HuH-7.5 (cell line): ENCODE measurements around the gene LHFPL6.

Experiments used
- DNase-seq: peaks from one replicate; pipeline ENCODE4 v3.0.0; 2011; ENCODE audit warnings: low spot score

The LHFPL6 gene

DNA sequence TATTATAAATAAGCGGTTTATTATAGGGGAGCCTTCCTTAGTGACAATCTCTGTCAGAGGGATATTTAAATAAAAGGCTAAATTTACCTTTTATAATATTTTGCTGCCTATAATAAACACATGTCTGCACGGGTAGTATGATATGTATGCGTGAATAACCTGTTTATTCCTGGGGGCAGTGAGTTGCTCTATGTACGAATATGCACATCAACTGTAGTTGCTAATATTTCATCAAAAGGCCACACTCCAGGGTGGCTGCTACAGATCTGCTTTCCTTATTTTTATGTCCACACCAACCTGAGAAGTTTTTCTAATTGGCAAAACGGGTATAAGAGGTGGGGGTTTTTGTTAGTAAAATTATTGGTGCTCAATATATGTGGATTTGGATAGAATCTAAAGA is 192.0 kb downstream of the LHFPL6 start:
- no peak for DNase-seq

DNA sequence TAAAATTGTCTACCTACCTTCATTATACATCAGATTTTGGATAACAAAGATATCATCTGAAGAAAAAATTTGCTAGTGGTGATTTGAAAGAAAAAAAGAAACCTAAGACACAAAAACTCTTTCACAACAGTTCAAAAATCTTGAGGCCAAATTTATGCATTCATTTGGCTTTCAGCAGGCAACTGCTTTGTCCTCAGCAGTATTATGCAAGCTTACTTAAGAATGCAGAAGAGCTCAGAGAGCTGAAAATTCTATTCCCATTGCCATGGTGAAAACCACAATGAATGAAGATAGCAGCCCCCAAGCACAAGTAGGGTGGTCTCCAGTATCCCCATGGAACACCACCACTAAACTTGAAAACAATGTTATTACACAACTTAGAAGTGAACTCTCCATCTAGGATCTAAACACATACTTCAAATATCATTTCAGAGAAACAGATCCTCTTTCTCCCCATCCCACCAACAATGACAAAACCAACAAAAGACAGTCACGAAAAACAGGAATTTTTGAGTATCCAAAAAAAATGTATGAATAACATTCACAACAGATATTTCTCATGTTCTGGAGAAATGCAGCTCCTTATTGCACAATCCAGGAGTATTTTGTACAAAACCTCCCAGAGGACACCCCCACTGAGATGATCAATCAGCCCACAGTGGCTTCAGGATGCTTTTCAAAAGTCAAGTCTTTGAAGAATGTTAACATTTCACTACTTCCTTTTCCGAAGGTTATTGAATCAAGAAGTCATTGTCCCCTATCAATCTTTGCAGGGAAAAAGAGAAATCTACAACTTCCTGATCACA is 192.7 kb downstream of the LHFPL6 start:
- no peak for DNase-seq

DNA sequence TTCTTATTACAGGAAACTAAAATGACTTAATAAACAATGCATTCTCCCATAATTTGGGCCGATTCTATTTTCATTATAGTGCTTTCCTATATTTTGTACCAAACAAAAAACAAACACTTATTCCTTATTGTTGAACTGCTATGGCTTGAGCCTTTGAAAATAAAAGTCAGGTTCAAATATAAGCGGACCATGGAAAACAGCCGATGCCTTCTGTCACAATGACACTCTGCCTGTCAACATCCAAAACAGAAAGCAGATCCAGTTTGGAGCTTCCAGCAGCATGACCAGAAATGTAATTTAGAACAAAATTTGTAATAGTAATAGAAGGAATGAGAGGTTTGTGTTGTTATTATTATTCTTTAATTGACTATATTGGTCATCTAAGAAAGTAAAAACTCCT is 194.5 kb downstream of the LHFPL6 start:
- no peak for DNase-seq

DNA sequence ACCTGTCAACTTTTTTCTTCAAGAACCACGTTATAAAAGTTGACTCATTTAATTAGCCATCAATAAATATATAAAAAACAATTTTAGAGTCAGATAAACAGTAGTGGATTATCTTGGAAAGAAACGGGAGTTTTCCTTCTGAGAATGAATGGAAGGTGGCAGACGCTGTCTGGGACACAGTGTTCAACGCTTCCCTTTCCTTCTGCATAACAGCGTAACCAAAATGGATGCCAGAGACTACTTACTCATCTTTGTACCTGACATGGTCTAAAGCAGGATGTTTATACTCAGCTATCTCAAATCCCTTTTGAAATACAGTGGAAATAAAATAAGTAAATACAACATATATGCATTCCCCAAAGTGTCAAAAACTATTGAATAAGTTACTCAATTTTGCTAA is 195.2 kb downstream of the LHFPL6 start:
- DNase-seq, result no peak

DNA sequence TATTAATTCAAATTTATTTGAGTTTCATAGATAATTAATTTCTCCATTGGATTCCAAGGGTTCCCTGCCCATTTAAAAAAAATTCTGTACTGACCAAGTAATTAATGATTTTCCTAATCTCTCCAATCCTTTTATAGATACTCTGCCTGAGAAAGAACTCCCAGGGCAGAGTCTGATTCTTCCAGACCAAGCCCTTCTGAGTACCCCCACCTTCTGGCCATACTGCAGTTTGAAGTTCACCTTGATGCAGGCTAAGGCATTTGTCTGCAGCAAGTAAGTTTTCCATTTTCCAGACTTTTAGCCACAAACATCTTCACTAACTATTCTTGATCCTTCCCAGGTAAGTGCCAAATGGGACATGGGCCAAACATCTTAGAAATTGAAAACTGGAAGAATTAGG is 195.9 kb downstream of the LHFPL6 start:
- DNase-seq, result no peak

DNA sequence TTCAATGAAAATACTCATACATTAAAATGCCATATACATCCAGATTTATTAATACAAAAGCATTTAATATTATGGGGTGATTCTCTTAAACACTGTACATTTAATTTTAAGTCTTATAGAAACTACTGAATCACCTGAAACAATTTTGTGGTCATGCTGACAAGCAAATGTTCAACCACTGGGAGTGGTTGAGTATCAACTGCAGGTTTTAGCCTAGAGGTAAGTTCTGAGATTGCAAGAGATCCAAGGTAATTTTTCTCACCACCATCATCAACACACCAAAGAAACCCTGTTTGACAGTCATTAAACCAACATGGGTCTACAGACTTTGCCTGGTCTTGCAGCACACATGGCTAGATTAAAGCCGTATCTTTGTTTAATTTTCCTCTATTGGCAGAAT is 196.3 kb downstream of the LHFPL6 start:
- DNase-seq, result no peak

DNA sequence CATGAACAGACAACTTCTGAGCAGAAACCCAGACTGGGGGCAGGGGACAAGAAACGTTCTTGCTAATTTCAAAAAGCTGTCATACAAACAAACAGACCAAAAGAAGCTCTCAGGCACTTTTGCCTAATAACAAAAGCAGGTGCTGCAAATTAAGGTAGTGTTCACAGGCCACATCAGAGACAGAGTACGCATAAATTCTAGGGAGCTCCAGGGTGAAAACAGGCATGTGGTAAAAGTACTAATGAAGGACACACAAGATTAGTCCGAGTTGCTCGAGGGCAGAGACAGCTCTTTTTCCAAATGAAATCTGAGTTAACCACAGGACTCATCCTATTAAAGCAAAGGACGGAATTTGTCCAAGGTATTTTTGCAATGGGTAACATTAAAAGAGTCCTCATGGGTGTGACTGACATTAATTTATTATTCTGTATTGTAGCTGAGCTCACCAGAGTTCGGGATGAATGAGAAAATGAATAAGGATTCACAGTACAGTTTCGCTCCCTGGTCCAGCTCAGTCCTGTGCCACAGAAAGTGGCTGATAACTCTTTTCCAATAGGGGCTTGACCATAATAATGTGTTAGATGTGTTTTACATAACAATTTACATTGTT is 197.3 kb downstream of the LHFPL6 start:
- DNase-seq, result no peak

DNA sequence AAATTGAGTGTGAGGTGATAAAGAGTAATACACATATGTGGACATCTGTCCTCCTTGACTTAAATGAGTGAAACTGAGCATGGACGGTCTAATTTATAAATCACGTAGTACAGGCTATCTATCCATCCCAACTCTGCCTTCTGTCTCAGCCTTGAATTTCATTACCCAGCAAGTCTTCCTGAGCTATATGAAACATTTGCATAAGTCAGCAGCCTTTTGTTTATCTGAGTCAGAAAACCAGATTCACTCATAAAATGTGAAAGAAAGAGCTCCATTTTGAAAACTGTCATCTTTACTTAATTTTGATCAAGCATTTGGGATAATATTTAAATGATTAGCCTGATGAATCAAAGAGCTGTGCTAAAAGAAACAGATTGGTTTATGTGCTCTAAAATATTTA is 197.9 kb downstream of the LHFPL6 start:
- no peak for DNase-seq

DNA sequence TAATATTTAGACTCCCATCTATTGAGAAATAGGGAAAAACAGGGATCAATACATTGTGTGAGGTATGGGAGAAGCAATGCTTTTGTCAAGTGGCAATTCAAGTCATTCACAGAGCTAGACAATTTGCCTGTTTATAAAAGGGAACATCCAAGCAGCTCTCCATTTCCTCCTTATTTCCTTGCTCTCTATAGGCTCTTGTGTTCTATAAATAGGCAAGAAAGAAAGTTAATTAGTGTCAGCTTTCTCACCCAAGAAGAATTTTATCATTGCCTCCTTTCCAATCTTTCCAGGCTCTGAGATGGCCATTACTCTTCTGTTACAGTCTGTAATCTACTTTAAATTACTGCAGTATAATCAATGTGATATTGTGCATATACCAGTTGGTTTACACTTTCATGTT is 199.9 kb downstream of the LHFPL6 start:
- no peak for DNase-seq

DNA sequence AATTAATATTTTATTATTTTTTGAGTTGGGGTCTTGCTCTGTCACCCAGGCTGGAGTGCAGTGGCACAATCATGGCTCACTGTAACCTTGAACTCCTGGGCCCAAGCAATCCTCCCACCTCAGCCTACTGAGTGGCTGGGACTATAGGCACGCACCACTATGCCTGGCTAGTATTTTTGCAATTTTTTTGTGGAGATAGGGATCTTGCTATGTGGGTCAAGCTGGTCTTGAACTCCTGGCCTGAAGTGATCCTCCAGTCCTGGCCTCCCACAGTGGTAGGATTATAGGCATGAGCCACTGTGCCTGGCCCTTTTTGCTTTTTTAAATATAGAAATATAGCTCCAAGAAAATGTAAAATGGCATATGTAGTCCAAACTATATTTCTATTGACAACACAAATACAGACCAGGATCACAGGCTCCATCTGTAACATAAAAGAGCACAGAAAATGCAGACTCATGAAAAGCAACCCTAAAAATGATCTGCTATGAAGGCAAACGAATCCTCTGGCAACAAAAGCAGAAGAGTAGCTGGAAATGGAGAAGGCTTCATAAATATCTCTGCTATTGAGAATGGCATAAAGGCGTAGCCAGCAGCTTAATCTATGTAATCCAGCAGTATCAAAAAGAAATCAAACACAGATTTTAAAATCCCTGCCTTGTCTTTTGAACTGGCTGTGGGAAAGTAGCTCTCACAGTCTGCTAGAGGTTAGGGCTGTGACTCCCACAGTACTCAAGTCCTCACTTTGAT is 200.6 kb downstream of the LHFPL6 start:
- no peak for DNase-seq

DNA sequence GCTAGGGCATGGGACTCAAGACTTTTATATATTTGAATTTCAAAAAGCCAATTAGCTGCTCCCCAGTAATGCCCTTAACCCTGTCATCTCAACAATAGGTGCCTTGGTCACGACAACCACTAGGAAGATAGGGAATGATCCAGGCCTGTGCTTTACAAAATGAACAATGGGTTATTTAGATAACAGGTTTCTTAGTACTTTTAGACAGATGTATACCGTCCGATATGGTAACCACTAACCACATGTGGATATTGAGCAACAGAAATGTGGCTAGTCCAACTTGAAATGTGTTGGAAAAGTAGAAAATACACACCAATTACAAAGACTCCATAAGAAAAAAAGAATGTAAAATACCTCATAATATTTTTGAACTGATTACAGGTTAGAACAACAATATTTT is 201.2 kb downstream of the LHFPL6 start:
- no peak for DNase-seq

DNA sequence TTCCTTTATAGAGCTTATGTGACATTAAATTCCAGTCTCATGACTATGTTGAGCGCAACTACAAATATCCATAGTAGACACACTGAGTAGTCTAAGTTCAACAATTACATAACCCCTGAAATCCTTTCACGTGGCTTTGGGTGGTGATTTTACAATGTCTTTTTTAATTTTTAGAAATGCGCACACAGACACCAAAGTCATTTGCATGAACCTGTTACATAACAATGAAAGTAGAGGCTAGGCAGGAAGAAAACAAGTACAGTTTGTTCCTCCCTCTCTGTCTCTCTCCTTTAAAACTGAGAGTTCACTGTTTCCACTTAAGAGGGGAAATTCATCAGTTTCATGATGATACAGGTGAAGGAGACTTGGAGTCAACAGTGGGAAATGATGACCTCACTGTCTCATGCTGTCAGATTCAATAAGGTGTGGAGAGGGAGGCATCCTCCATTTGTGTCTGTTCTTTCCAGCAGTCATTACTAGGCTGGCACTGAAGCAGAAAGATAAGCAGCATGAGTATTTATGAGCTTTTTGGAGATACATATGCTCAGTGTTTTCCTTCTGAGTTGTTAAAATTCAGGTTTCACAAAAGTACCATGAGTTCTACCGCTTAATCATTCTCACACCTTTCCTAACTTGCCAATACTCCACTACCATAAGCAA is 201.8 kb downstream of the LHFPL6 start:
- no peak for DNase-seq

DNA sequence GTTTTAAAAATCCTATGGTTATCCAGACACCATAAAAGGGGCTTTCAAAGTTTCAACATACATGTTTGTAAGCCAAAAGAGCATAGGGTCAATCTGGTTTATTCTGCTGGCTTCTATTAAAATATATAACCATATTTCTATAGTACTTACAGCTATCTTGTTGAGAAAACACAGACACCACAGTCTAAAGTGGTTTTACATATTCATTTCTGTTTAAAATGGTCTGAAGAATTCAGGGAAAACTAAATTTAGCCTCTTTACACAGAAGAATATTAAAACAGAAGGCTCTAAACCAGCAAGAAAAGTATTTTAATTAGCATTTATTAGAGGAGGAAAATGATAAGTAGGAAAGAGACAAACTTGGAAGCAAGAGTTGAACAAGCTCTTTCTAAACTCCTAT is 203.9 kb downstream of the LHFPL6 start:
- no peak for DNase-seq

DNA sequence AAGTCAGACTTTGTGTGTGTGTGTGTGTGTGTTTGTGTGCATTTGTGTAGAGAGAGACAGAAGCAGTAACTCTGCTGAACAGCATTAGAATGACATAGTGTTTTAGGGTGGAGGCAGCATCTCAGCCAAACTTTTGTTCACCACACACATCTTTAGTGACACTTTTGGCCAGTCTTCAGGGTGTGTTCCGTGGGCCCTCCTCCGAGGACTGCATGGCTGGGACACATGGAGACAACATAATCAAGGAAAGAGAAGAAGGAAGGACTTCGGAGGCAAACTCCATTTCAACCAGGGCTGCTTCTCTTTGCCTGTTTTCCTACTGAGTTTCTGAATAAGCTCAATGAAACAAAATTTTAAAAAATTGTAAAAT is 205.1 kb downstream of the LHFPL6 start:
- DNase-seq, result no peak

DNA sequence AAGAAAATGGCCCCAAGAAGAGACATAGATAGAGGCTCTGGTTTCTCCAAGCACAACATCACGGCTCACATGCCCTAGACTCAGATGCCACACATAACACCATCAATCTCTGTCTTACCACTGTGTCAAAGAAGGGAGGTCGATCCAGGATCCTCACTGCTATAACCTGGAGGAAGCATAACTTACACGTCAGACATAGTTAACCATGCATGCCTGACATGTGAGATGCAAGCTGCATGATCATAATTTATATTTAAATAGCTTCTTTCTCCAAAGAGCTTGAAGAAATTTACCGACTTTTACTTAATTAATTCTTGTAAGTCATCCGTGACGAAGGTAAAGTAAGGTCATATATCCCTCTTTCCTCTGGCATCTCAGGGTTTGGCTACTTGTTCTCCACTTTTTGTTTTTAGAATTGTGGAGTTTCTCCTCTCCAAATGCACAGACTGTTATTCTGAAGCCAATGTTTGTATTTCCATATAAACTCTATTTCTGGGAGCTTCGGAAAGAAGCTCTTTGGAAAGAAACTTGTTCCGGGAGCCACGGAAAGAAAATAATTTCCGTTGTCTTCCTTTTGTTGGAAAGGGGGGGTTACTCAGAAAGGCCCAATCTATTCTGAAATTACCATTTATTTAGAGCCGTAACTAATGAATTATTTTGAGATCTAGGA is 205.6 kb downstream of the LHFPL6 start:
- no peak for DNase-seq

DNA sequence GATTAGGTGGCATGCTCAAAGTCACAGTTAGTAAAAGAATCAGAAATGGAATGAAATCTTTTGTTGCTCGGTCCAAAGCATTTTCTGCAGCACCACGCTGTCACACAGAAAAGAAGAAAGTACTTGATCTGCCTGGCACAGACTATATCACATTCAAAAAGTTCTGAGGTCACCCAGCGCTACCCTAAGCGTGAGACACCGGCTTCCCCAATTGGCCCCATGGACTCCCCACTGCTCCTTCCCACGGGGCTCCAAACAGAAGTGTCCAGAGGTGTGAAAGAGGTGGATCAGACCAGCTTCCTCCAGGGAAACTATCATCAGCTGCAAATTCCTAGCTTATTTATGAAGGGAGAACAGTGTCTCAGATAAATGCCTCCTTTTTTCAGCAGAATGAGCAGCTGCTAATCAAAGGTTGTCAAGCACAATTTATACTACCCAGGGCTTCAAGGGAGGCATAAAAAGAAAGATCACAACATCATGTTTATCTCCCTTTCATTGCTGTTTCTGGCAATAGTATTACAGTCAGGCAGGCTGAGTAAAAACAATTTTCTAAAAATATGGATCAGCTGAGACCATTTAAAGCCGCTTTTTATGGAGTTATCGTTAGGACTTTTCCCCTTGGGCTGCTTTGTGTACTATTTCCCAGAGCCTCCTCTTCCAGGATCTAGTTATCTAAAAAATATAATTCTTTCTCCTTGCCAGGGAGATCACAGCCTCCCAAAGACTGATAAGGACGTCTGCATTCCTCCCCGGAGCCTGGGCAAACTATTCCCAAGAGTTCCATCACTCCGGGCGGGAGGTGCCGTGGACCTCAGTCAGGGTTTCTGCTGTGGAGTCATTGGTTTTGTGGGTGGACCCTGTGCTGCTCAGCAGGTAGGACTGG is 208.0 kb downstream of the LHFPL6 start:
- no peak for DNase-seq

DNA sequence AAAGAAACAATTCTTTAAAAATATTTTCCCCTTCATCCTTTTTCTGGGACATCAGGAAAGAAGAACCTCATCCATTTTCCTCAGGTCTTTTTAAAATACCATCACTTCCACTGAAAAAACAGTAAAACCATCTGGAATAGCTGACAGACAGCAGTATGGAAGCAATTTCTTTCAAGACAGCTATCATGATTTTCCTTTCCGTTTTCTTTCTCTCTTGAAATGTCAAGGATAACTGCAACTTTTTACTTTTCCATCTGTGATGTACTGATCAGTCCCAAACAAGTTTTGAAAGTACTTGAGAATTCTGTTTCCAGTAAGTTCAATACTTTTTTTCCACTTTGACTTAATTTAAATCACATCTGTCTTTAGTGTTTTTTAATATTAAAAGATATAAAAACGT is 211.2 kb downstream of the LHFPL6 start:
- DNase-seq, result no peak

DNA sequence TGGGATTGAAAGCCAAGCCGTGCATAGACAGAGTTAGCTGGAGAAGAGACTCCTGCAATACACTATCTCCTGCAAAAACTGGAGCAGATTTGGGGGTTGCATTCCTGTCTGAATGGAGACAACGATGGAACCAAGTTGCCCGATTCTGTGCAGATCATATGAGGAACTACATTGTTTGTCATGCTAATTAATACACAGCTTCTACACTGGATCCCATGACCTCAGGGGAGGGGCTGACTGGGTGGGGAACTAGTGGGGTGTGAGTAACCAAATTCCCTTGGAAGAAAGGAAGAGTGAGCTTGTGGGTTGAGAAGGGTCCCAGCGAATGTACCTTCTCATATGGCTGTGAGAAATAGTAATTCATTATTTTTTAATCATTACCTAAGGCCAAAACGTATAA is 214.0 kb downstream of the LHFPL6 start:
- DNase-seq, result no peak

DNA sequence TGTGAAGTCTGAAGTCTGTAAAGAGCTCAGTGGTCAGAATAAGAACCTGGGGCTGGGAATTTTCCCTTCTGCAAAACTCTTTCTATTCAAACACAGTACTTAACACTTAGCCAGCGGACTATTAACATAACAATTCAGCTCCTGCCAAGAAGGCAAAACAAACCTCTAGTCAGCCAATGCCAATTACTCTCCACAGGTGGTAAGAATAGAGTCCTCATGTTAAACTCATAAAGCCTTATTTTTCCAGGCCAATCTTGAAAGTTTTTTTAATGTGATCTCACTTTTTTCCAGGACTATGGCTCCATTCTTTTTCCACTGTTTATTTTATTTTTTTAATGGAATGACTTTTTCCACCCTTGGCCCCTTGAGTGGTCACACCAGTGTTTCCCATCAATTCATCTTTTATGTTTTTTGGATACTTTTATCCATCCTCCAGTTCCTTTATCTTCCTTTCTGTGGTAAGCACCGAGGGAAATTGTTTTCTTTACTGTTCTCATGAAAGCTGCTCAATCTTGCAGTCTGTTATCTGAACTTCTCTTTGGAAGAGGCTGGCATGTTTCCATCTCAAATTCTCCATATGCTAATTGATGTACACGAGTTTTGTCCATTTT is 217.3 kb downstream of the LHFPL6 start:
- no peak for DNase-seq

DNA sequence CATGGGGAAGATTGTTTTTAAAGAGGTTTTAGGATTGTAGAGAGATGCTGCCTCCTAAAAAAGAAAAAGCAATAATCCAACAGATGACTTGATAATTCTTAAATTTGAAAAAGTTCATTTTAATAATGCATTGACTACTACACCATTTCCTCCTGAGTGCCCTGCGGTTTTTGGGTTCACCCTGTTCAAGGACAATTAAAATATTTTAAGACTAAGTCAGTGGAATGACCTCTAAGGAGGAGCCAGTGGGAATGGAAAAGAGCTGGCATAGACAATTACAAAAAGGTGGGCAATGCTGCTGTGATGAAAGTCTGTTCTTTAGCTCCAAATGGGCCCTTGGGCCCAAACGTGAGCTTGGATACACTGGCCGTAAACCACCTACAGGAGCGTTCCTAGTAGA is 217.8 kb downstream of the LHFPL6 start:
- DNase-seq, result no peak

DNA sequence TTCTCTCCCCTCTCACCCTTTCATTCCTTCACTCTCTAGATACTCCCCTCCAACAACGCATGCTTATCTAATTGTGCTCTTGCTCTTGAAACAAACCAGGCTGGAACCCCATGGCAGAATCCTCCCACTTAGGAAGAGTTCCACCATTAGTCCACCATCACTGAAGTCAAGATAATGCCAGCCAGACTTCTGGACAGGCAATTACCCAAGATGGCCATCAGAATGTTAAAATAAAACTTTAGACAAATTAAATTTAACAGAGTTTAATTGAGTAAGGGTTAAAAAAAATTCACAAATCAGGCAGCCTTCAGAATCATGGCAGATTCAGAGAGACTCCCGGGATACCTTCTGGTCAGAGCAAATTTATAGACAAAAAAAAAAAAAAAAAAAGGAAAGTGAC is 221.5 kb downstream of the LHFPL6 start:
- no peak for DNase-seq
